ENCODE data around the gene LYRM4. TPM values are rescaled to one million over a fixed set of nuclear protein-coding genes. Genes with fewer than 3 reads are reported as not detected.

LYRM4 gene
- total RNA-seq, 4 donors from 2014 or later: 8.4 to 20.1 (median 12.2) TPM

DNA sequence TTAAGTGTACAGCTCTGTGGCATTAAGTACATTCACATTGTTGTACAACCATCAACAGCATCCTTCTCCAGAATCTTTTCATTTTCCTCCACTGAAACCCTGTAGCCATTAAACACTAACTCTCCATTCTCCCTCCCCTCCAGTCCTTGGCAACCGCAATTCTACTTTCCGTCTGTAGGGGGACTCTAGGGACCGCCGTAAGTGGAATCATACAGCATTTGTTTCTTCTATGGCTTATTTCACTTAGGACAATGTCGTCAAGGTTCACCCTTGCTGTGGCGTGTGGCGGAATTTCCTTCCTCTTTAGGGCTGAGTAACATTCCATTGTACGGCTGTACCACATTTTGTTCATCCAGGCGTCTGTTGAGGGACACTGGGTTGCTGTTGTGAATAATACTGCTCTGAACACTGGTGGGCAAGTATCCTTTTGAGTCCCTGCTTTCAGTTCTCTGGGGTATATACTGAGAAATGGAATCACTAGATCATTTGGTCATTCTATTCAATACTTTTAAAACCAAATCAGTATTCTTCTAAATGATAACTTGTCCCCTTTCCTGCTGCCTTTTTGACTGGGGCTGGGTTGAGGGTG lies 124.9 kb downstream of the LYRM4 start:
- in situ Hi-C loops (cut with MboI; ENCODE audit: low sequenced_read_pairs in 4 of 4): loop anchor here in 3 of 4 donors (25.0 kb wide), 2 partner anchors 251 to 1401 kb away; no protein-coding TSS in a partner anchor
- no peak for ATAC-seq
- TF ChIP-seq, protein P1, sequence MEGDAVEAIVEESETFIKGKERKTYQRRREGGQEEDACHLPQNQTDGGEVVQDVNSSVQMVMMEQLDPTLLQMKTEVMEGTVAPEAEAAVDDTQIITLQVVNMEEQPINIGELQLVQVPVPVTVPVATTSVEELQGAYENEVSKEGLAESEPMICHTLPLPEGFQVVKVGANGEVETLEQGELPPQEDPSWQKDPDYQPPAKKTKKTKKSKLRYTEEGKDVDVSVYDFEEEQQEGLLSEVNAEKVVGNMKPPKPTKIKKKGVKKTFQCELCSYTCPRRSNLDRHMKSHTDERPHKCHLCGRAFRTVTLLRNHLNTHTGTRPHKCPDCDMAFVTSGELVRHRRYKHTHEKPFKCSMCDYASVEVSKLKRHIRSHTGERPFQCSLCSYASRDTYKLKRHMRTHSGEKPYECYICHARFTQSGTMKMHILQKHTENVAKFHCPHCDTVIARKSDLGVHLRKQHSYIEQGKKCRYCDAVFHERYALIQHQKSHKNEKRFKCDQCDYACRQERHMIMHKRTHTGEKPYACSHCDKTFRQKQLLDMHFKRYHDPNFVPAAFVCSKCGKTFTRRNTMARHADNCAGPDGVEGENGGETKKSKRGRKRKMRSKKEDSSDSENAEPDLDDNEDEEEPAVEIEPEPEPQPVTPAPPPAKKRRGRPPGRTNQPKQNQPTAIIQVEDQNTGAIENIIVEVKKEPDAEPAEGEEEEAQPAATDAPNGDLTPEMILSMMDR (IDR thresholded peaks at IDR 0.05 in 4 of 5, conservative IDR thresholded peaks at IDR 0.05 in 1 of 5): peak in 4 of 5 experiments; percentile 18 to 60 (median 40)
- TF ChIP-seq POLR2A (IDR thresholded peaks at IDR 0.05): no peak

DNA sequence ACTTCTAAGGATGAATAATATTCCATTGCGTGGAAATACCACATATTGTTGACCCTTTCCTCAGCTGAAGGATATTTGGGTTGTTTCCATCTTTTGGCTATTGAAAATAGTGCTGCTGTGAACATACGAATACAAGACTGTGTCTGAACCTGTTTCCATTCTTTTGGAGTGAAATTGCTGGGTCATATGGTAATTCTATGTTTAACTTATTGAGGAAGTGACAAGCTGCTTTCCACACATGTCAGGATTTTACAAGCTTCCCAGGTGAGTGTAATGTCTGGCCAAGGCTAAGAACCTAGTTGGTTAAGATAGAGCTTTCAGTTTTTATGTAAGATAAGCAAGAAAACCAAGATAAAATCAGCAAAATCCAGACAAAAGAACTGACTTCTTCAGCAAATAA lies 126.8 kb downstream of the LYRM4 start:
- Histone ChIP-seq H3K27me3 (no peaks in the 10 kb centered on the region), H3K27ac (no peak overlapping the region), H3K4me3 (no peak overlapping the region), H3K36me3 (no peaks in the 10 kb centered on the region), H3K9me3 (no peaks in the 10 kb centered on the region), H3K4me1 (peaks cover 7 to 10% of the 10 kb centered on the region in 2 donors)
- no peak for TF ChIP-seq POLR2A (IDR thresholded peaks at IDR 0.05)
- TF ChIP-seq, protein P1 (IDR thresholded peaks at IDR 0.05 in 4 of 5, conservative IDR thresholded peaks at IDR 0.05 in 1 of 5): no peak
- no peak for DNase-seq
- ATAC-seq: no peak
- in situ Hi-C loops (cut with MboI; ENCODE audit: low sequenced_read_pairs in 4 of 4): loop anchor here in 3 of 4 donors (25.0 kb wide), 2 partner anchors 253 to 1403 kb away; no protein-coding TSS in a partner anchor
- intact Hi-C loops (cut with DNase I; ENCODE audit: low total_unique reads): no loop called here

More for the DNA sequence above, 124.9 kb downstream of the LYRM4 start:
- Histone ChIP-seq H3K4me1 (peaks cover 7 to 10% of the 10 kb centered on the region in 2 donors), H3K27me3 (no peaks in the 10 kb centered on the region), H3K36me3 (no peaks in the 10 kb centered on the region), H3K9me3 (no peaks in the 10 kb centered on the region), H3K4me3 (no peak overlapping the region), H3K27ac (no peak overlapping the region)
- no peak for DNase-seq
- intact Hi-C loops (cut with DNase I; ENCODE audit: low total_unique reads): no loop called here

DNA sequence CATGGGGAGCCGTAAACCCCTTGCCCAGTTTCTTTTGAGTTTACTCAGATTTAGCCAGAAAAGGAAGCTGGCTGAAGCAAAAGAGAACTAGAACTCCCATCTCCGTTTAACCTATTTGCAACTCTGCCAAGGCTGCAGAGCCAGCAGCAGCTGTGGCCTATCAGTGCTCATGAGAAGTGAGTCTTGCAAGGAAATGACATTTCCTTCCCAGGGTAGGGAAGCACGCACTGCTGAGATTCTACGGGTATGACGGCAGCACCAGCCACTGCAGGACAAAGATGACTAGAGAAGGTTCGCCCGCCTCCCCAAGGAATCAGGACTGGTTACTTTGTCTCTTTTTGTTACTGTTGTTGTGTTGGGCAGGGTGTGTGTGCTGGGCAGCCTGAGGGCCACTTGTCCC lies 128.0 kb downstream of the LYRM4 start:
- DNase-seq (peak; percentile 33 to 35), ATAC-seq (peak; percentile 82 to 88)
- Histone ChIP-seq H3K4me3 (peak overlapping the region in 3 of 4 donors; percentile 7 to 42 (median 18)), H3K9me3 (no peaks in the 10 kb centered on the region), H3K36me3 (no peaks in the 10 kb centered on the region), H3K27ac (peak overlapping the region; percentile 11 to 64 (median 59)), H3K27me3 (no peaks in the 10 kb centered on the region), H3K4me1 (peaks cover 7 to 10% of the 10 kb centered on the region in 2 donors)
- intact Hi-C loops (cut with DNase I; ENCODE audit: low total_unique reads) (no loop called here), in situ Hi-C loops (cut with MboI; ENCODE audit: low sequenced_read_pairs in 4 of 4) (loop anchor here in 3 of 4 donors (25.0 kb wide), 2 partner anchors 255 to 1405 kb away; no protein-coding TSS in a partner anchor)
- TF ChIP-seq, protein P1 (IDR thresholded peaks at IDR 0.05 in 4 of 5, conservative IDR thresholded peaks at IDR 0.05 in 1 of 5): no peak
- peak; percentile 14 to 28 for TF ChIP-seq POLR2A (IDR thresholded peaks at IDR 0.05)

DNA sequence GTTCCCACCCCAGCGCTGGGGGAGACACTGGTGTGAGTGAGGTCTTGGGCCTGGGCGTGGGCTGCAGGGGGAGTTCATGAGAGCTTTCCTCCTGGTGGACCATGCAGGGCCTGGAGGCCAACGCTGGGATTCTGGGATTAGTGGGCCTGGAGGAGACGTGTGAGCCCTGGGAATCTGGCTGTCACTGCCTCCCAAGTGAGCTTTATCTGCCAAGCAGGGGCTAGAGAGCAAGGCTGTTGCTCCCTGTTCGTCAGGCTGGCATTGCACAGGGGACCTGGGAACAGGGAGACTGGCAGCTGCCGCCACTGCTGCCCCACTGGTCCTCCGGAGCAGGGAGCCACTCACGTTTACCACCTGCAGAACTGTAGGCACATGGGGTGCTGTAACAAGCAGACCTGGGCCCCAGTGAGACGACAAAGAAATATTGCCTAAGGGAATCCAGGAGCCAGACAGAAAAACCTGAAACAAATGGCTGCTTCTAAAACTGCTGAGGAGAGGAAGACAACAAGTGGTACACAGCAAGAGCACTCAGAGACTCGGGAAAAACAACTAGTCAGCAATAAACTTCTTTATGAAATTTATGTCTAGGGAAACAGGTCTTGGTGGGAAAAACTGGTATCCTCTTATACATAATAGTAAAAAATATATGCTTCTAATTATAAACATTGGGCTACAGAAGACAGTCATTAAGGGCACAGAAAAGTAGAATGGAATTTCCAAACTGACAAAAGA lies 130.4 kb downstream of the LYRM4 start:
- no peak for ATAC-seq
- no peaks in the 10 kb centered on the region for H3K9me3 ChIP-seq
- intact Hi-C loops (cut with DNase I; ENCODE audit: low total_unique reads) (no loop called here), in situ Hi-C loops (cut with MboI; ENCODE audit: low sequenced_read_pairs in 4 of 4) (loop anchor here in 3 of 4 donors (25.0 kb wide), 2 partner anchors 257 to 1407 kb away; no protein-coding TSS in a partner anchor)
- no peak overlapping the region for H3K4me3 ChIP-seq
- TF ChIP-seq POLR2A (IDR thresholded peaks at IDR 0.05): no peak
- TF ChIP-seq, protein P1 (IDR thresholded peaks at IDR 0.05 in 4 of 5, conservative IDR thresholded peaks at IDR 0.05 in 1 of 5): no peak
- H3K27me3 ChIP-seq: no peaks in the 10 kb centered on the region
- H3K36me3 ChIP-seq: no peaks in the 10 kb centered on the region
- no peak overlapping the region for H3K27ac ChIP-seq
- peaks cover 7 to 10% of the 10 kb centered on the region in 2 donors for H3K4me1 ChIP-seq
- DNase-seq: no peak

All from gastrocnemius medialis (tissue), 4 donors.